Osteoblast (primary cell): ENCODE measurements around the gene TP73. TPM values are rescaled to one million over a fixed set of nuclear protein-coding genes. Genes with fewer than 3 reads are reported as not detected.

Source experiments
- DNase-seq: peaks from one replicate; pipeline ENCODE4 v3.0.0; 2011; ENCODE audit warnings: low spot score, mixed read lengths; ENCODE audit not compliant: insufficient read length; ENCODE audit errors: missing footprints
- H2AFZ ChIP-seq: 2 replicates; pipeline ENCODE4 v1.6.0; 2011; ENCODE audit warnings: mild to moderate bottlenecking, low read length
- H3K27ac ChIP-seq: 2 replicates; pipeline ENCODE4 v1.5.1; 2011; ENCODE audit warnings: mild to moderate bottlenecking, low read depth, low read length, moderate library complexity
- H3K27me3 ChIP-seq: 2 replicates; pipeline ENCODE4 v1.6.0; 2012; ENCODE audit warnings: mild to moderate bottlenecking, control low read depth, inconsistent platforms, low read length, moderate library complexity; ENCODE audit not compliant: insufficient read depth
- H3K36me3 ChIP-seq: 2 replicates; pipeline ENCODE4 v1.5.1; 2011; ENCODE audit warnings: mild to moderate bottlenecking, low read length, control low read depth, moderate library complexity; ENCODE audit not compliant: insufficient read depth
- H3K4me1 ChIP-seq: 2 replicates; pipeline ENCODE4 v1.5.1; 2011; ENCODE audit warnings: mild to moderate bottlenecking, low read length, control low read depth, moderate library complexity; ENCODE audit not compliant: insufficient read depth
- H3K4me2 ChIP-seq: 2 replicates; pipeline ENCODE4 v1.6.0; 2011; ENCODE audit warnings: mild to moderate bottlenecking, low read length; ENCODE audit not compliant: insufficient read depth
- H3K4me3 ChIP-seq: fragments of 200-600 bp; sonication (generic); 3 replicates; pipeline ENCODE4 v1.5.1; 2012; ENCODE audit warnings: mild to moderate bottlenecking, low read length, inconsistent platforms; ENCODE audit not compliant: insufficient read depth
- H3K79me2 ChIP-seq: 2 replicates; pipeline ENCODE4 v1.6.0; 2012; ENCODE audit warnings: mild to moderate bottlenecking, low read length, control low read depth, inconsistent platforms; ENCODE audit not compliant: insufficient read depth
- H3K9me3 ChIP-seq: 2 replicates; pipeline ENCODE4 v1.5.1; 2011; ENCODE audit warnings: low read depth, low read length, control low read depth
- H4K20me1 ChIP-seq: 2 replicates; pipeline ENCODE4 v1.6.0; 2012; ENCODE audit warnings: mild to moderate bottlenecking, low read length, control low read depth; ENCODE audit not compliant: insufficient read depth
- total RNA-seq: library from RNA; depleted of rRNA; stranded (reverse); fragments of >200 nt; gene quantifications from 2 replicates; pipeline ENCODE4 v1.2.3, GENCODE V29; 2012
- TF ChIP-seq, protein P1 (sequence below): IDR thresholded peaks from 2 replicates; pipeline ENCODE4 v1.5.1; 2011; ENCODE audit warnings: mild to moderate bottlenecking, low read depth, low read length, moderate library complexity; ENCODE audit errors: extremely low read depth

TP73 gene
- total RNA-seq, 1 donor: not detected

DNA sequence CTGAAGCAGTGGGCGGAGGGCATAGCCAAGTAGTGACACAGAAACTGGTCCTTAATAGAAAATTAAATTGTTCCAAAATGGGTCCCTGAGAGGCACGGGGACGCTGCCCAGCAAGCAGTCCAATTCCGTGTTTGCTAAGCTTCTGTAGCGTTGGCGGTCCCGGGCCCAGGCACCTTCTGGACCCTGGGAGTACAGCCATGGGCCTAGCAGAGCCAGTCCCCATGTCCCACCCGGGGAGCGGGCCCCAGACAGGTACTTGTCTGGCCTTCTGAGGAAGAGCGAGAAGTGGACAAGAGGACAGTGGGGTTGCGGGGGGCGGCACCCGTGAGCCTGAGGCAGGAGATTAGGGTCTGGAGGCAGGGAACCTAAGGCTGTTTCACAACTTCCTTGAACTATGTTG is 88.4 kb downstream of the TP73 start:
- Histone ChIP-seq H3K36me3 (peaks cover 35% of the 10 kb centered on the region), H3K4me3 (no peak overlapping the region), H3K4me1 (peaks cover 14% of the 10 kb centered on the region), H3K27me3 (no peaks in the 10 kb centered on the region), H3K27ac (no peak overlapping the region), H4K20me1 (peaks cover 16% of the 10 kb centered on the region), H2AFZ (no peak overlapping the region), H3K79me2 (no peaks in the 10 kb centered on the region), H3K9me3 (no peaks in the 10 kb centered on the region), H3K4me2 (no peak overlapping the region)
- peak; percentile 9 for DNase-seq
- TF ChIP-seq, protein P1, sequence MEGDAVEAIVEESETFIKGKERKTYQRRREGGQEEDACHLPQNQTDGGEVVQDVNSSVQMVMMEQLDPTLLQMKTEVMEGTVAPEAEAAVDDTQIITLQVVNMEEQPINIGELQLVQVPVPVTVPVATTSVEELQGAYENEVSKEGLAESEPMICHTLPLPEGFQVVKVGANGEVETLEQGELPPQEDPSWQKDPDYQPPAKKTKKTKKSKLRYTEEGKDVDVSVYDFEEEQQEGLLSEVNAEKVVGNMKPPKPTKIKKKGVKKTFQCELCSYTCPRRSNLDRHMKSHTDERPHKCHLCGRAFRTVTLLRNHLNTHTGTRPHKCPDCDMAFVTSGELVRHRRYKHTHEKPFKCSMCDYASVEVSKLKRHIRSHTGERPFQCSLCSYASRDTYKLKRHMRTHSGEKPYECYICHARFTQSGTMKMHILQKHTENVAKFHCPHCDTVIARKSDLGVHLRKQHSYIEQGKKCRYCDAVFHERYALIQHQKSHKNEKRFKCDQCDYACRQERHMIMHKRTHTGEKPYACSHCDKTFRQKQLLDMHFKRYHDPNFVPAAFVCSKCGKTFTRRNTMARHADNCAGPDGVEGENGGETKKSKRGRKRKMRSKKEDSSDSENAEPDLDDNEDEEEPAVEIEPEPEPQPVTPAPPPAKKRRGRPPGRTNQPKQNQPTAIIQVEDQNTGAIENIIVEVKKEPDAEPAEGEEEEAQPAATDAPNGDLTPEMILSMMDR: no peak

GRCh38 chr1:3741566-3742438 is 89.5 kb downstream of the TP73 start:
- no peak overlapping the region for H3K4me2 ChIP-seq
- peaks cover 16% of the 10 kb centered on the region for H4K20me1 ChIP-seq
- no peaks in the 10 kb centered on the region for H3K27me3 ChIP-seq
- H3K79me2 ChIP-seq: no peaks in the 10 kb centered on the region
- H3K4me3 ChIP-seq: no peak overlapping the region
- H3K9me3 ChIP-seq: no peaks in the 10 kb centered on the region
- TF ChIP-seq, protein P1: no peak
- H3K4me1 ChIP-seq: peaks cover 15% of the 10 kb centered on the region
- H2AFZ ChIP-seq: no peak overlapping the region
- peak; percentile 80 for DNase-seq
- H3K36me3 ChIP-seq: peaks cover 31% of the 10 kb centered on the region
- H3K27ac ChIP-seq: no peak overlapping the region

DNA sequence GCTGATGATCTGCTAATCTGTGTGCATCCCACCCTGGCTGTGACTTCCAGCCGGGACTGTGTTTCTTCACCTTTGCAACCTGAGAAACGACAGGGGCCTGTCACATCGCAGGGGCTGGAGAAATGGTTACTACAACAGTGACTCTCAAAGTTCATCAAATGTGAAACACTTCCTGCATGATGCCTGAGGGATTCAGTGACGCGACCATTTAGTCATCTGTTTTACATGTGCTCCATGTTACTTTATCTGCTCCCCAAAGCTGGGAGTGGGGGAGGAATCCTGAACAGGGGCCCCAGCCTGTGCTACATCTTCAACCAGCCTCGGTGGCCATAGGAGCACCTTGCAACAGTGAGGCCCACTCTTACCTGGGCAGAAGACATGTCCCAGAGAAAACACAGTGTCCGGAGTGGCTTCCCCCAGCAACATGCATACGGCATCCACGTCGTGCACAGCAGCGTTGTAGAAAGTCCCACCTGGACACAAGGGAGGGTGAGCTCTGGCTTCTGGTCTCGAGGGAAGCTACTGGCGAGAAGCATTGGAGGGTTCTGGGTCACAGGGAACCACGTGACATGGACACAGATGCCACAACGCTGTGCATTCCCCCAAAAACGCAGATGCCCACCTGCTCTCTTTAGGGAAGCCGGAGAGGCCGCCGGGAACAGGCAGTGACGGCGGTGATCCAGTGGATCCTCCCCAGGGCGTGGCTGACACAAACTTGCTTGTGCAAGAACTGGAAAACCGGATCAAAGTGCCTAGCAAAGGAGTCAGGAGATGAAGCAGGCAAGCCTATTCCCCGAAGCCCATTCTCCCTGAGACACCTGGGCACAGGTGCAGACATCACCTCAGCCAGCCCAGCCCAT is 90.4 kb downstream of the TP73 start:
- Histone ChIP-seq H3K36me3 (peaks cover 28% of the 10 kb centered on the region), H4K20me1 (peaks cover 16% of the 10 kb centered on the region), H3K27me3 (no peaks in the 10 kb centered on the region), H3K4me2 (no peak overlapping the region), H3K4me3 (no peak overlapping the region), H2AFZ (no peak overlapping the region), H3K9me3 (no peaks in the 10 kb centered on the region), H3K79me2 (no peaks in the 10 kb centered on the region), H3K4me1 (peaks cover 18% of the 10 kb centered on the region), H3K27ac (no peak overlapping the region)
- DNase-seq: peak; percentile 82
- TF ChIP-seq, protein P1: no peak

GRCh38 chr1:3743421-3743820 is 91.1 kb downstream of the TP73 start:
- Histone ChIP-seq H3K9me3 (no peaks in the 10 kb centered on the region), H3K4me2 (no peak overlapping the region), H4K20me1 (peaks cover 16% of the 10 kb centered on the region), H3K27me3 (no peaks in the 10 kb centered on the region), H3K79me2 (no peaks in the 10 kb centered on the region), H2AFZ (no peak overlapping the region), H3K36me3 (peaks cover 22% of the 10 kb centered on the region), H3K4me1 (peaks cover 20% of the 10 kb centered on the region), H3K4me3 (no peak overlapping the region), H3K27ac (no peak overlapping the region)
- TF ChIP-seq, protein P1: no peak
- DNase-seq: peak; percentile 89
